ENCODE measurements around the gene FARS2. TPM values are rescaled to one million over a fixed set of nuclear protein-coding genes. Genes with fewer than 3 reads are reported as not detected.

Gene FARS2
- total and polyA plus RNA-seq, 2 of the 13 experiments (the other 11 are each of a cell fraction or from before 2014, with no cell fraction given) = 15.4 to 26.0 TPM

GRCh38 chr6:5399391-5399790 lies 138.1 kb downstream of the FARS2 start:
- intact Hi-C loops (cut with micrococcal nuclease; ENCODE audit: unreplicated experiment) = no loop called here

More at GRCh38 chr6:5399391-5399790, 138.1 kb downstream of the FARS2 start:
- no peak overlapping the region for H3K4me3 ChIP-seq (replicated peaks in 1 of 3; ENCODE audit: insufficient read depth in 1 of 3, low read depth in 2 of 3, low read length in 3 of 3)
- FAIRE-seq = no peak
- ATAC-seq = no peak
- no peaks in the 10 kb centered on the region for H3K4me1 ChIP-seq (ENCODE audit: insufficient read depth, low read length)
- ChIA-PET POLR2A (no interaction called here), CTCF (ENCODE audit: low intra/inter-chr PET ratio, low total read pairs) (no interaction called here)
- WGBS (ENCODE audit: low lambda C conversion rate) = 90% methylated on average over 2 of the region's 2 CpGs
- no peaks in the 10 kb centered on the region for H4K20me1 ChIP-seq (ENCODE audit: insufficient read depth, low read length)
- no peaks in the 10 kb centered on the region for H3K79me2 ChIP-seq (ENCODE audit: insufficient read depth, low read length)
- H3K36me3 ChIP-seq (replicated peaks in 1 of 2; ENCODE audit: control insufficient read depth in 1 of 2, insufficient read depth in 2 of 2, low read length in 2 of 2) = no peaks in the 10 kb centered on the region
- no TSS peak for BruUV-seq (replicated peaks)
- H3K27me3 ChIP-seq (ENCODE audit: control insufficient read depth in 1 of 2, insufficient read depth in 2 of 2, low read length in 2 of 2) = no peaks in the 10 kb centered on the region
- peaks cover 10% of the 10 kb centered on the region for H3K9me3 ChIP-seq (ENCODE audit: low read length)
- in situ Hi-C loops (cut with HindIII; ENCODE audit: extremely low pct_ligation_motif_present, low pct_unique_long_range_greater_than_20kb) = no loop called here
- DNase-seq (ENCODE audit: low spot score) = no peak
- H3K4me2 ChIP-seq (ENCODE audit: low read depth, low read length) = no peak overlapping the region
- no peak for TF ChIP-seq DMTF1 (CRISPR knock-in tag; IDR thresholded peaks at IDR 0.05)
- TF ChIP-seq NR0B2 (CRISPR knock-in tag; IDR thresholded peaks at IDR 0.05) = no peak
- TF ChIP-seq FOSL1 (CRISPR knock-in tag; IDR thresholded peaks at IDR 0.05; ENCODE audit: borderline replicate concordance) = no peak
- TF ChIP-seq KDM4B (CRISPR knock-in tag; IDR thresholded peaks at IDR 0.05) = no peak
- no peak for TF ChIP-seq NR2F1 (CRISPR knock-in tag; IDR thresholded peaks at IDR 0.05)
- TF ChIP-seq ZNF317 (CRISPR knock-in tag; IDR thresholded peaks at IDR 0.05) = no peak
- TF ChIP-seq RXRA (CRISPR knock-in tag; IDR thresholded peaks at IDR 0.05) = no peak
- TF ChIP-seq ZFP62 (CRISPR knock-in tag; IDR thresholded peaks at IDR 0.05) = no peak
- no peak overlapping the region for H3K27ac ChIP-seq (ENCODE audit: extremely low read length, insufficient read depth, low read length)
- no peak overlapping the region for H3K9ac ChIP-seq (ENCODE audit: insufficient read depth, low read depth, low read length)
- no peak overlapping the region for H2AFZ ChIP-seq (ENCODE audit: low read length)

All from HepG2 (cell line).